SK-N-SH treated with all-trans-retinoic acid at 6 μM for 48 hours (cell line): ENCODE data around the gene ASS1.

Experiments used
- ATAC-seq: fragments of 200-7000 bp; cut with Tn5 transposase; 3 replicates; pipeline ENCODE4 v1.9.1; 2020; ENCODE audit warnings: mild to moderate bottlenecking, moderate library complexity
- ARNTL ChIP-seq: fragments of 450-650 bp; formaldehyde crosslinking; IDR thresholded peaks from 2 replicates; pipeline ENCODE4 v1.5.0; 2020; ENCODE audit warnings: low read depth, mild to moderate bottlenecking, moderate library complexity, borderline replicate concordance
- BACH2 ChIP-seq: fragments of 250-450 bp; sonication (Bioruptor Pico); IDR thresholded peaks from 2 replicates; pipeline ENCODE4 v1.9.0; 2021; ENCODE audit warnings: mild to moderate bottlenecking, borderline replicate concordance
- CREB5 ChIP-seq: fragments of 250-450 bp; sonication (Bioruptor Pico); IDR thresholded peaks from 2 replicates; pipeline ENCODE4 v1.5.1; 2020; ENCODE audit warnings: low read depth, mild to moderate bottlenecking, moderate library complexity
- CSDC2 ChIP-seq: fragments of 250-450 bp; sonication (Bioruptor Pico); IDR thresholded peaks from 2 replicates; pipeline ENCODE4 v1.5.0; 2020; ENCODE audit warnings: mild to moderate bottlenecking, moderate library complexity
- CSRNP3 ChIP-seq: fragments of 250-450 bp; sonication (Bioruptor Pico); IDR thresholded peaks from 2 replicates; pipeline ENCODE4 v1.5.1; 2021; ENCODE audit warnings: mild to moderate bottlenecking, moderate library complexity
- ESRRG ChIP-seq: fragments of 250-450 bp; sonication (Bioruptor Pico); IDR thresholded peaks from 2 replicates; pipeline ENCODE4 v1.6.1; 2021; ENCODE audit warnings: mild to moderate bottlenecking
- GLIS3 ChIP-seq: fragments of 250-450 bp; sonication (Bioruptor Pico); IDR thresholded peaks from 2 replicates; pipeline ENCODE4 v1.5.0; 2020; ENCODE audit warnings: mild to moderate bottlenecking, moderate library complexity
- ISL1 ChIP-seq: fragments of 250-450 bp; sonication (Bioruptor Pico); IDR thresholded peaks from 2 replicates; pipeline ENCODE4 v2.1.2; 2022; ENCODE audit warnings: mild to moderate bottlenecking, moderate library complexity
- OSR1 ChIP-seq: fragments of 250-450 bp; sonication (Bioruptor Pico); IDR thresholded peaks from 2 replicates; pipeline ENCODE4 v1.8.0; 2022; ENCODE audit warnings: moderate library complexity, mild to moderate bottlenecking, inconsistent platforms
- PPARA ChIP-seq: fragments of 250-450 bp; sonication (Bioruptor Pico); IDR thresholded peaks from 2 replicates; pipeline ENCODE4 v1.5.0; 2020; ENCODE audit warnings: mild to moderate bottlenecking, borderline replicate concordance
- RARB ChIP-seq: fragments of 250-450 bp; sonication (Bioruptor Pico); IDR thresholded peaks from 2 replicates; pipeline ENCODE4 v1.8.0; 2021; ENCODE audit warnings: mild to moderate bottlenecking, moderate library complexity
- TOX ChIP-seq: fragments of 250-450 bp; sonication (Bioruptor Pico); IDR thresholded peaks from 2 replicates; pipeline ENCODE4 v1.8.0; 2021; ENCODE audit warnings: mild to moderate bottlenecking, moderate library complexity, borderline replicate concordance
- TSHZ2 ChIP-seq: fragments of 250-450 bp; sonication (Bioruptor Pico); IDR thresholded peaks from 2 replicates; pipeline ENCODE4 v1.5.0; 2020; ENCODE audit warnings: mild to moderate bottlenecking, moderate library complexity
- ZC3H10 ChIP-seq: fragments of 250-450 bp; sonication (Bioruptor Pico); IDR thresholded peaks from 2 replicates; pipeline ENCODE4 v1.5.1; 2021; ENCODE audit warnings: mild to moderate bottlenecking, moderate library complexity
- ZFP3 ChIP-seq: fragments of 250-450 bp; sonication (Bioruptor Pico); IDR thresholded peaks from 2 replicates; pipeline ENCODE4 v1.5.0; 2020; ENCODE audit warnings: mild to moderate bottlenecking, moderate library complexity
- ZFP30 ChIP-seq: fragments of 450-650 bp; formaldehyde crosslinking; IDR thresholded peaks from 2 replicates; pipeline ENCODE4 v1.5.0; 2022; ENCODE audit warnings: mild to moderate bottlenecking, moderate library complexity
- ZNF565 ChIP-seq: fragments of 450-650 bp; formaldehyde crosslinking; conservative IDR thresholded peaks from 2 replicates; pipeline ENCODE4 v1.5.0; 2020; ENCODE audit warnings: low read depth, mild to moderate bottlenecking, moderate library complexity
- ZNF70 ChIP-seq: fragments of 450-650 bp; formaldehyde crosslinking; IDR thresholded peaks from 2 replicates; pipeline ENCODE4 v1.5.0; 2020; ENCODE audit warnings: mild to moderate bottlenecking, moderate library complexity
- ZNF8 ChIP-seq: fragments of 450-650 bp; formaldehyde crosslinking; IDR thresholded peaks from 2 replicates; pipeline ENCODE4 v1.5.0; 2020; ENCODE audit warnings: mild to moderate bottlenecking, moderate library complexity

The ASS1 gene

GRCh38 chr9:130528674-130529073, 83.9 kb downstream of the ASS1 start:
- TF ChIP-seq RARB (CRISPR knock-in tag) (no peak), BACH2 (CRISPR knock-in tag) (no peak), ZFP30 (no peak), CREB5 (CRISPR knock-in tag) (no peak), ESRRG (CRISPR knock-in tag) (no peak), ZNF70 (CRISPR knock-in tag) (no peak), TOX (CRISPR knock-in tag) (no peak), ARNTL (CRISPR knock-in tag) (no peak), ZC3H10 (CRISPR knock-in tag) (no peak), GLIS3 (CRISPR knock-in tag) (no peak), ISL1 (CRISPR knock-in tag) (no peak), ZFP3 (CRISPR knock-in tag) (no peak)
- no peak for ATAC-seq

GRCh38 chr9:130530938-130531337, 86.2 kb downstream of the ASS1 start:
- no peak for ATAC-seq
- TF ChIP-seq CSRNP3 (no peak), ZFP30 (no peak), ZFP3 (CRISPR knock-in tag) (no peak)

GRCh38 chr9:130531670-130532069, 86.9 kb downstream of the ASS1 start:
- ATAC-seq: no peak
- TF ChIP-seq ARNTL (CRISPR knock-in tag) (no peak), PPARA (CRISPR knock-in tag) (no peak), CSDC2 (no peak), CSRNP3 (no peak), TSHZ2 (CRISPR knock-in tag) (no peak), ZNF8 (CRISPR knock-in tag) (no peak), ZNF565 (no peak), ZFP30 (no peak), OSR1 (no peak)

GRCh38 chr9:130532426-130533080, 87.8 kb downstream of the ASS1 start:
- ATAC-seq: no peak

More at GRCh38 chr9:130532426-130533080, 87.8 kb downstream of the ASS1 start:
- no peak for TF ChIP-seq CREB5 (CRISPR knock-in tag)
- no peak for TF ChIP-seq ISL1 (CRISPR knock-in tag)
